EL (cell line): ENCODE data around the gene HNRNPL.
"Not testable (repeated sequence)": the region's sequence is repeated elsewhere in the genome, so short reads cannot be mapped to it uniquely, and the experiment has no call there.

Experiments used
- DNase-seq: peaks from one replicate; pipeline ENCODE4 v3.0.0-alpha.2; 2016

Gene HNRNPL

DNA sequence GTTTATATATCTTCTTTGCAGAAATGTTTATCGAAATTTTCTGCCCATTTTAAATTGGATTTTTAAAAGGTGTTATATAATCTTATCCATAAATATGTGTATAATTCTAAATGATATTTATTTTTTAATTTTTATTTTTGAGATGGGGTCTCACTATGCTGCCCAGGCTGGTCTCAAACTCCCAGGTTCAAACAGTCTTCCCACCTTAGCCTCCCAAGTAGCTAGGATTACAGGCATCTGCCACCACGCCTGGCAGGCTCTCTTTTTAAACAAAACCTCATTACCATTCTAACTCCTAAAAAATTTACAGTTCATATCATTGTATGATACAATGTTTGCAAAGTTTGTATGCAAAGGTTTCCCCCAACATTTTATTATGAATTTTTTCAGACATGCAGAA lies 53.6 kb downstream of the HNRNPL start:
- DNase-seq: no peak

DNA sequence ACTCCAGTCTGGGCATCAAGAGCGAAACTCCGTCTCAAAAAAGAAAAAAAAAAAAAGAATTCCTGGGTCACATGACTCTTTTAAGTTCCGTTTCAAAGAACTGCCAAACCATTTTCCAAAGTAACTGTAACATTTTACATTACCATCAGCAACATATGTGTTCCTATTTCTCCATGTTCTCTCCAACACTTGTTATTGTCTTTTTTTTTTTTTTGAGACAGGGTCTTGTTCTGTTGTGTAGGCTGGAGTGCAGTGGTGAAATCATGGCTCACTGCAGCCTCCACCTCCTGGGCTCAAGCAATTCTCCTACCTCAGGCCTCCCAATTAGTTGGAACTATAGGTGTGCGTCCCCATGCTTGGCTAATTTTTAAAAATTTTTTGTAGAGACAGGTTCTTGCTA lies 54.2 kb downstream of the HNRNPL start:
- no peak for DNase-seq

DNA sequence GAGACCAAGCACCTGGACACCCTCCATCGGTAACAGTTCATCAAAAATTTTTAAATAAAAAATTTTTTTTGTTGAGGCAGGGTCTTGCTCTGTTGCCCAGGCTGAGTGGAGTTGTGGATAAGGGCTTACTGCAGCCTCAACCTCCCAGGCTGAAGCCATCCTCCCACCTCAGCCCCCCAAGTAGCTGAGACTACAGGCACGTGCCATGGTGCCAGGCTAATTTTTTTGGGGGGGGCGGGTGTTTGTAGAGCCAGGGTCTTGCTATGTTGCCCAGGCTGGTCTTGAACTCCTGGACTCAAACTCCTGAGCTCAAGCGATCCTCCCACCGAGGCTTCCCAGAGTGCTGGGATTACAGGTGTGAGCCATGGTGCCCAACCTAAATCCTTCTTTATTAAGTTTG lies 56.1 kb downstream of the HNRNPL start:
- DNase-seq: no peak

DNA sequence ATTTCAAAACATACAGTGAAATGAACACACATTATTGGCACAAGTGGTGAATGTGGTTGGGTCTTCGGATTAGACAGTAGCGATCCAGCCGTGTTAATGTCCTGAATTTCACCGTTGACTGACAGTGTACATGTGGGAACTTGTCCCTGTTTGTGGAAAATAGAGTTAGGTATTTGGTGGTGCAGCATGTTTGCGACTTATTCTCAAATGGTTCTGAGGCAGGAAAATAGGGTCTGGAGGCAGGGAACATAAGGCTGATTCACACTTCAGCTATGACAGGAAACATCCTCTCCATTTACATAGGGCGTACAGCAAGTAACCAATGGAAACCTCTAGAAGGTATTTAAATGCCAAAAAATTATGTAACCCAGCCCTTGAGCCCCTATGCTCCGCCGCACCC lies 56.6 kb downstream of the HNRNPL start:
- peak; percentile 60 for DNase-seq

DNA sequence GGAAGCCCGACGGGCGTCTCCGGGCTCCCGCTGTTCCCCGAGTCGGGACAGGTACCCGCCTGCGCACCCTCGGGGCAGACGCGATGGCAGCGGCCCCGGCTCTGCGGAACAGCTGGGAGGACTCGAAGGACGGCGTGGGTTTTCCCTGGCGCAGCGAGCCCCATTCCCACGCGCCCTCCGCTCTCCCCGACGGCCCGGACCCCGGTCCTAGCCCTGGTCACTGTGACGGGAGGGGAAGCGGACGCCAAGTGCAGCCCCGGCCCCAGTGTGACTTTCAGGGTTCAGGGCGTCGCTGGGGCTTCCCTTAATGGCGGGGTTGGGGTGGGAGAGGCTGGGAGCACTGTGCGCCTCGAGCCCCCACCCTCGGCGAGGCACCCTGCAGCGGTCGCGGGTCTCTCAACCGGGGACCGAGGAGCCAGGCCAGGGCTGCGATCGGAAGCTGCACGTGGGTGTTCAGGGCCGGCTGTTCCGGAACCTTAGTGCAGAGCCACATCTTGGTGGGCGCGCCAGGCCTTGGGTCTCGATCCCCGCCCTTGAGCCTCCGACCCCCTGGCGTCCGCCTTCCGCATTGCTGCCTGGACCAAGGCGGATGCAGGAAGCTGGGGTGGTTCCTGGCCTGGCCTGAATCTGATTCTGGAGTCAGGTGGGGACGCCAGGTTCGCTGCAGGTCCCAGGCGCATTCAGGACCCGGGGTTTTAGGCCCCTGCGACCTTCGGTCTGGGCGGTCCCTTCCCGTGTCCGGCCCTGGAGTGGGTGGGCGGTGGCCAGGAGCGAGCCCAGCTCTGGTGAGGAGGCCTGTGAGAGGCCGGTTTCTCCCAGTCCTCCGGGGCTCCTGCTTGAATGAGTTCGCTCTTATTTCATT lies 57.3 kb downstream of the HNRNPL start:
- DNase-seq: no peak

DNA sequence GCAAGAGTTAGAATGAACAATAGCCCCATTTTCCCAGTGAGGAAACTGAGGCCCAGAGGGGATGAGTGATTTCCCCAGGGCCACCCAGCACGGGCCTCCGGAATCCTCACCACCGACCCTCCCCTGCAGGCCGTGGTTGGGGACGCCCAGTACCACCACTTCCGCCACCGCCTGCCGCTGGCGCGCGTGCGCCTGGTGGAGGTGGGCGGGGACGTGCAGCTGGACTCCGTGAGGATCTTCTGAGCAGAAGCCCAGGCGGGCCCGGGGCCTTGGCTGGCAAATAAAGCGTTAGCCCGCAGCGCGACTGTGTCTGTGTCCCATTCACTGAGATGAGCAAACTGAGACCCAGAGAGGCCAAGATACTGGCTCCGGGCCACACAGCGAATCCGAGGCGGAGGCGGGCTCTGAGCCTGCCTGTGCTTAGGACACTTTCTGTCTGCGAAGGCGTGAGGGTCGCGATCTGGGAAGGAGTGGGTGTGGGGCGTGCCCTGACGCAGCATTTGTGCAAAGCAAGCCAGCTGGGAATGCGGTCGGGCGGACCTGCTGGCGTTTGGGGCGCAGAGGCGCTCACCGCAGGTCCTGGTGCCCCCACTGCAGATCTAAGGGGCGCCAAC lies 58.2 kb downstream of the HNRNPL start:
- DNase-seq: not testable (repeated sequence)

DNA sequence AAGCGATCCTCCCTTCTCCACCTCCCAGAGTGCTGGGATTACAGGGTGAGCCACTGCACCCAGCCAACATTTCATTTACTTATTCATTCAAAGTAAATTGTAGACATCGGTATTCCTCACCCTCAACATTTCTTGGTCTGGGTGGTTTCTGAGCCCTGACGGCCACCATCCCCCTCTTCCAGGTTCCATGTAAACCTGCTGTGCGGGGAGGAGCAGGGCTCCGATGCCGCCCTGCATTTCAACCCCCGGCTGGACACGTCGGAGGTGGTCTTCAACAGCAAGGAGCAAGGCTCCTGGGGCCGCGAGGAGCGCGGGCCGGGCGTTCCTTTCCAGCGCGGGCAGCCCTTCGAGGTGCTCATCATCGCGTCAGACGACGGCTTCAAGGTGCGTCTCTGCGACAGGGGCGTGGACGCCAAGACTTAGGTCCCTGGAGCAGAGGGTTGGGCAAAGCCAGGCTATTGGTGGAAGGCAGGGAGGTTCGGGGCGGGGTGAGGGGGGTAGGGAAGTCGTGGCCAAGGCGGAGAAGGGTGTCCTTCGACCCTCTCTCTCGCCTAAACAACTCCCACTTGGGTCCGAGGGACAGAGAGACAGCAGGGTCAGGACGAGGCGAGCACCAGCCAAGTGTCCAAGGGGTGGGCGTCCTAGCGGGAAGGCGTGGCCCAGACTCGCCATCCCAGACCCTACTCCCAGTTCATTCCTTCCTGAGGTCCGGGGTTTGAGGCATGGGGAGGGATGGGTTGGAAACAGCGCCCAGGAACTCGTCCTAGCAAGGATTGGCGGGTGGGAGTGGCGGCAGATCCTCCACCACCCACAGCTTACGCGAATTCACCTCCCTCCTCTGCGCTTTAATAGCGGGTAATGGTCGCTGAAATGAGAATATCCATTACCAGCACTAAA lies 59.0 kb downstream of the HNRNPL start:
- not testable (repeated sequence) for DNase-seq

DNA sequence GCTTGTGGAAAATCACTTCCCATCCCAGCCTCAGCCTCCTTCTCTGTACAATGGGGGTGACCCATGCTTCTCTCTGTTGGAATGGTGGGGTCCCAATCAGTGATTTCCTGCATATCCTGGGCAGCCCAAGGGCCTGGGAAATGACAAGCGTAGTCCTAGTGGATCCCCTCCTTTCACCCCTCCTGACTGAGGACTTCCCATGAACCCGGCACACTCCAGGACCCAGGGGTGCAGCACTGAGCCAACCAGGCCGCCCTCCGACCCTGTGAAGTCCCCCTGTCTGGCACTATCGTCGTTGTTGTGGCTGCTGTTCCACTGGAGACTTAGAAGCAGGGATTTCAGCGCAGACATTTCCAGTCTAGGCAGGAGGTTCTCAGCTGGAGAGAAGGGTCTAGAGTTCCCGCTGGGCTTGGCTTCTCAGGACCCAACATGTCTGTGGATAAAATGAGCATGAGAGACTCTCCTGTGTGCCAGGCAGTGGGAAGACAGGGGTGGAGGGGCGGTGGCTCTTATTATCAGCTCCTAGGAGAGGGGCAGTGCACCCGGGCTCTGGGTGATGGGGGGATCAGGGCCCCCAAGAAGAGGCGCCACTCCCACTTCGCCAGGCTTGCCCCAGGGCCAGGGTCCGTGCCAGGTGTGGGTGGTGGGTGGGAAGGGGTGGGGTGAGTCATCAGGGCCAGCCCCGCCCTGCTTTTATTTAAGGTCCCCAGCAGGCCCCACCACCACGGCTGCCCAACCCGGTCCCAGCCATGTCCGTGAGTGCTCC lies 61.1 kb downstream of the HNRNPL start, which contains the start of gene LGALS7B:
TSS of gene LGALS7B (plus strand) at position 723 of the 766 bp plus-strand sequence. CDS start at position 750, 27 bp downstream.
- DNase-seq: no peak

DNA sequence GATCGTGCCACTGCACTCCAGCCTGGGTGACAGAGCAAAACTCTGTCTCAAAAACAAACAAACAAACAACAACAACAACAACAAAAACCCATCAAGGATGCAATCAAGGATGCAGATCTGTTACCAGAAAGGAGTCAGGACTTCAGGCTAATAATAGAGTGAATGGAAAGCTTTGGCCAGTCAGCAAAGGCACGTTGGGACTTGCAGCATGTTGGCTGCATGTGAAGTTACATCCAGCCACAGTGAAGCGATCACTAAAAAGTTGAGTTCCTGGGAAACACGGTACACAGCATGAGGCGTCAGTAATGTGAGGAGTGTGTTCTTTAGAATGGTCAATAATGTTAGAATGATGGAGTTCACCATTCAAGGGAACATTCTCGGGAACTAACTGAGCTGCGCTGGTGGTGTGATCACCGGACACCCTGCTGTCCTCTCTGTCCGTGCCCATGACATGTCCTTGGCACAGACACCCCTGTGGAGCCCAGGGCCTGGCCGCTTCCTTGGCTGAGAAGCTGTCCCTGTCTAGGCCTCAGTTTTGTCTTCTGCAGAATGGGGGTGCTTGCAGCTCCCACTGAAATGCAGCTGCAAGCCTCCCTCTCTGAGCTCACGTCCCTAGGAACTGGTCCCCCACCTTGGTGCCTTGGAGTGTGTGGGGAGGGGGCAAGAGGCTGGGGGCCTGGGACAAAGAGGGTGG lies 63.1 kb downstream of the HNRNPL start:
- DNase-seq: no peak
